ENCODE data around the gene TOM1L2.

DNA sequence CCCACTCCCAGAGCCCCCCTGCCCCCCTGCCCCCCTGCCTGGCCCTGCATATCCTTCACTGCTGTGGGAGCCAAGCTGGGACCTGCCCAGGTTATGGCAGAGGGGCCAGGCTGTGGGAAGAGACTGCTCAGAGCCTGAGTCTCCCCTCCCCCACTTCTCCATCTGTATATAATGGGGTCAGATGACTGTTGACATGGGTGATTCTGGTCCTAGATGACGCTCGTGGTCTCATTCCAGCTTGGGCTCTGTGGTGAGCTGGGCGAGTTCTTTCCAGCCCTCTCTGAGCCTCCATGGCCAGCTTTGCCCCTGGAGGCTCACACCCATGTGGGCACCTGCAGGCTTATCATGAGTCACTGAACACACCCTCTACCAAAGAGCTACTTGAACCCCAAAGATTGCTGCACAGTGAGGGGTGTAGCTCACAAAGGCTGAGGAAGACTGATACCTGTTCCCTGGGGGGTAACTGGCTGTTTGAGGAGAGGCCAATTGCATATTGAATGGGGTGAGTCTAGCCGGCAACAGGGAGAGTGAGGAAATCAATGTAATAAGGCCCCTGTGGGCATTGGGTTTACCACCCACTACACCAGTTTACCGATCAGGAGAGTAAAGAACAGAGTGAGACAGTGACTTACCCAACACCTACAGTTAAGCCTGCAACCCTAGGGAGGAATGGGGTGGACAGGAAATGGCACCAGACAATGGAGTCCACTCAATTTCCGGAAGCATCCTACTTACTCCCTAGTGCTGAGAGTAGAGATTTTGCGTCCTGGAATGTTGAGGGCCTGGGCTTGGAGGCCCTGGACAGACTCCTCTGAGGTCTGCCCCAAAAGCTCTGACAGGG lies 131.2 kb downstream of the TOM1L2 start:
- TF ChIP-seq, protein P1, sequence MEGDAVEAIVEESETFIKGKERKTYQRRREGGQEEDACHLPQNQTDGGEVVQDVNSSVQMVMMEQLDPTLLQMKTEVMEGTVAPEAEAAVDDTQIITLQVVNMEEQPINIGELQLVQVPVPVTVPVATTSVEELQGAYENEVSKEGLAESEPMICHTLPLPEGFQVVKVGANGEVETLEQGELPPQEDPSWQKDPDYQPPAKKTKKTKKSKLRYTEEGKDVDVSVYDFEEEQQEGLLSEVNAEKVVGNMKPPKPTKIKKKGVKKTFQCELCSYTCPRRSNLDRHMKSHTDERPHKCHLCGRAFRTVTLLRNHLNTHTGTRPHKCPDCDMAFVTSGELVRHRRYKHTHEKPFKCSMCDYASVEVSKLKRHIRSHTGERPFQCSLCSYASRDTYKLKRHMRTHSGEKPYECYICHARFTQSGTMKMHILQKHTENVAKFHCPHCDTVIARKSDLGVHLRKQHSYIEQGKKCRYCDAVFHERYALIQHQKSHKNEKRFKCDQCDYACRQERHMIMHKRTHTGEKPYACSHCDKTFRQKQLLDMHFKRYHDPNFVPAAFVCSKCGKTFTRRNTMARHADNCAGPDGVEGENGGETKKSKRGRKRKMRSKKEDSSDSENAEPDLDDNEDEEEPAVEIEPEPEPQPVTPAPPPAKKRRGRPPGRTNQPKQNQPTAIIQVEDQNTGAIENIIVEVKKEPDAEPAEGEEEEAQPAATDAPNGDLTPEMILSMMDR (IDR thresholded peaks at IDR 0.05) = no peak
- TF ChIP-seq POLR2A (IDR thresholded peaks at IDR 0.05) = no peak

Data from breast epithelium (tissue), 3 donors.